Prostate gland (tissue), 2 donors: ENCODE results near the gene CILP2. TPM values are rescaled to one million over a fixed set of nuclear protein-coding genes. Genes with fewer than 3 reads are reported as not detected.

Experiments
- DNase-seq: peaks from one replicate; pipeline ENCODE4 v3.0.0-alpha.2; 2019; ENCODE audit warnings: low spot score
- H3K27ac ChIP-seq, 2 donors: fragments of 200-600 bp; sonication (generic); 2 replicates each; pipeline ENCODE4 v1.5.1; 2017 to 2019
- H3K27me3 ChIP-seq: fragments of 200-600 bp; sonication (generic); replicated peaks from 2 replicates; pipeline ENCODE4 v1.5.1; 2019; ENCODE audit not compliant: insufficient read depth
- H3K36me3 ChIP-seq, 2 donors: fragments of 200-600 bp; sonication (generic); 1 replicate in 1 of 2; 2 replicates in 1 of 2; pipeline versions ENCODE4 v1.5.1 to v1.8.1; 2017 to 2019
- H3K4me1 ChIP-seq: fragments of 200-600 bp; sonication (generic); replicated peaks from 2 replicates; pipeline ENCODE4 v1.5.1; 2019
- H3K4me3 ChIP-seq, 2 donors: fragments of 200-600 bp; sonication (generic); 2 replicates each; pipeline ENCODE4 v1.5.1; 2017 to 2019
- H3K9me3 ChIP-seq: fragments of 200-600 bp; sonication (generic); 2 replicates; pipeline ENCODE4 v1.5.1; 2017
- CTCF ChIP-seq, 4 experiments: fragments of 200-600 bp in 2 of 4; fragments of 450-650 bp in 2 of 4; sonication (generic) in 2 of 4; IDR thresholded peaks; 1 replicate in 3 of 4; 2 replicates in 1 of 4; pipeline ENCODE4 v1.5.1; 2016 to 2019; ENCODE audit warnings: antibody characterized with exemption in 4 of 4, mild to moderate bottlenecking in 2 of 4, moderate library complexity in 2 of 4
- POLR2A ChIP-seq: fragments of 450-650 bp; IDR thresholded peaks from one replicate; pipeline ENCODE4 v1.6.1; 2016; ENCODE audit warnings: antibody characterized with exemption, mild to moderate bottlenecking
- POLR2AphosphoS5 ChIP-seq: sonication (generic); formaldehyde crosslinking; IDR thresholded peaks from one replicate; pipeline ENCODE4 v1.6.1; 2017; ENCODE audit warnings: antibody characterized with exemption
- WGBS: methylation state at CpG from one replicate; pipeline ENCODE4 v1.1.5; 2018; 5-methylcytosine and 5-hydroxymethylcytosine counted together
- intact Hi-C: fragments of 100-400 bp; cut with DNase I; formaldehyde crosslinking; loops from one replicate; pipeline ENCODE4 v1.14.2; 2022
- total RNA-seq, 2 donors: library from RNA; depleted of rRNA; stranded (reverse); fragments of >200 nt; gene quantifications; one replicate each; pipeline ENCODE4 v1.1.0, GENCODE V29; 2016

Gene CILP2
- total RNA-seq, 2 donors from 2014 or later, result 0.68 to 3.7 TPM

- no peaks in the 10 kb centered on the region for H3K4me1 ChIP-seq
- H3K4me3 ChIP-seq, result no peak overlapping the region
- DNase-seq, result no peak
- intact Hi-C loops, result no loop called here
- no peaks in the 10 kb centered on the region for H3K27me3 ChIP-seq
- WGBS, result 89% methylated on average over 26 of the region's 27 CpGs
- TF ChIP-seq CTCF (IDR thresholded peaks at IDR 0.05) (no peak), POLR2A (no peak), POLR2AphosphoS5 (no peak)
- no peak overlapping the region for H3K27ac ChIP-seq
- H3K9me3 ChIP-seq, result no peaks in the 10 kb centered on the region
- no peaks in the 10 kb centered on the region for H3K36me3 ChIP-seq
Measured at GRCh38 chr19:19527674-19528625, 10.1 kb upstream of the CILP2 start.

- H3K9me3 ChIP-seq, result no peaks in the 10 kb centered on the region
- no peaks in the 10 kb centered on the region for H3K4me1 ChIP-seq
- TF ChIP-seq POLR2AphosphoS5 (no peak), CTCF (IDR thresholded peaks at IDR 0.05) (no peak), POLR2A (no peak)
- H3K36me3 ChIP-seq, result no peaks in the 10 kb centered on the region
- WGBS, result 34% methylated on average over 50 of the region's 50 CpGs
- no peaks in the 10 kb centered on the region for H3K27me3 ChIP-seq
- no peak for DNase-seq
- intact Hi-C loops, result no loop called here
- H3K4me3 ChIP-seq, result peak within 1 kb of the TSS in 1 of 2 donors; percentile 12
- no peak within 1 kb of the TSS for H3K27ac ChIP-seq
Measured at GRCh38 chr19:19528721-19529490, 9.2 kb upstream of the CILP2 start, which contains the start of gene YJEFN3. TSS of gene YJEFN3 (plus strand) at chr19:19528911. CDS start at chr19:19528933, 22 bp downstream.

GRCh38 chr19:19529783-19530422 is 8.2 kb upstream of the CILP2 start:
- intact Hi-C loops, result loop anchor here (5.0 kb wide), 1 partner anchor 427 kb away; no protein-coding TSS in a partner anchor
- no peaks in the 10 kb centered on the region for H3K36me3 ChIP-seq

GRCh38 chr19:19530423-19530804 is 7.7 kb upstream of the CILP2 start:
- no peaks in the 10 kb centered on the region for H3K27me3 ChIP-seq
- no peak overlapping the region for H3K27ac ChIP-seq
- no peak for DNase-seq
- 56% methylated on average over 9 of the region's 9 CpGs for WGBS
- no peak overlapping the region for H3K4me3 ChIP-seq
- H3K4me1 ChIP-seq, result no peaks in the 10 kb centered on the region
- TF ChIP-seq CTCF (IDR thresholded peaks at IDR 0.05), result no peak
- no peak for TF ChIP-seq POLR2AphosphoS5
- no peak for TF ChIP-seq POLR2A
- no peaks in the 10 kb centered on the region for H3K36me3 ChIP-seq
- intact Hi-C loops, result loop anchor here (5.0 kb wide), 1 partner anchor 427 kb away; no protein-coding TSS in a partner anchor
- no peaks in the 10 kb centered on the region for H3K9me3 ChIP-seq

More at GRCh38 chr19:19529783-19530422, 8.2 kb upstream of the CILP2 start:
- H3K27me3 ChIP-seq, result no peaks in the 10 kb centered on the region
- TF ChIP-seq CTCF (IDR thresholded peaks at IDR 0.05), result no peak
- H3K27ac ChIP-seq, result no peak overlapping the region
- H3K9me3 ChIP-seq, result no peaks in the 10 kb centered on the region
- 75% methylated on average over 11 of the region's 11 CpGs for WGBS
- H3K4me1 ChIP-seq, result no peaks in the 10 kb centered on the region
- no peak overlapping the region for H3K4me3 ChIP-seq
- DNase-seq, result no peak
